Endothelial cell of umbilical vein (primary cell): ENCODE measurements around the gene PSD4. TPM values are rescaled to one million over a fixed set of nuclear protein-coding genes. Genes with fewer than 3 reads are reported as not detected.

ENCODE experiments used
- BruUV-seq: library from RNA; stranded (reverse); fragments of 400-500 nt; replicated peaks from 2 replicates; lab custom pipeline; 2021; lab: Mats Ljungman, UMichigan
- CTCF ChIA-PET: fragments of 300-600, 350-600 bp; sonication (Branson Sonifier 250); formaldehyde crosslinking; loops from one replicate; lab custom pipeline; 2021; ENCODE audit warnings: antibody characterized with exemption, inconsistent platforms; lab: Charles Lee
- POLR2A ChIA-PET: fragments of 300-600, 350-600 bp; sonication (Branson Sonifier 250); formaldehyde crosslinking; loops from one replicate; lab custom pipeline; 2021; ENCODE audit warnings: antibody characterized with exemption, inconsistent platforms; lab: Charles Lee
- DNase-seq: peaks from one replicate; pipeline ENCODE4 v3.0.0-alpha.2; 2011; ENCODE audit warnings: low read depth, low spot score
- FAIRE-seq: peaks from 2 replicates; lab custom pipeline; 2011; peaks lifted over from hg19 to GRCh38; lab: Jason Lieb, UNC
- H2AFZ ChIP-seq: 2 replicates; pipeline ENCODE4 v1.6.0; 2012; ENCODE audit warnings: low read depth, low read length, control low read depth, inconsistent platforms
- H3K27ac ChIP-seq: 2 replicates; pipeline ENCODE4 v1.5.1; 2011; ENCODE audit warnings: low read depth, mild to moderate bottlenecking, control low read depth, low read length, moderate library complexity; ENCODE audit not compliant: insufficient read depth
- H3K27me3 ChIP-seq, 2 experiments: 2 replicates each; pipeline versions ENCODE4 v1.6.0 to v1.6.1; 2011; ENCODE audit warnings: low read length in 2 of 2, mixed read lengths in 1 of 2; ENCODE audit not compliant: control insufficient read depth in 2 of 2, insufficient read depth in 2 of 2
- H3K36me3 ChIP-seq, 2 experiments: 2 replicates in 1 of 2; 3 replicates in 1 of 2; pipeline ENCODE4 v1.5.1; 2011; ENCODE audit warnings: low read length in 2 of 2, mild to moderate bottlenecking in 1 of 2, moderate library complexity in 1 of 2; ENCODE audit not compliant: control insufficient read depth in 2 of 2, insufficient read depth in 2 of 2; ENCODE audit errors: extremely low read depth in 1 of 2
- H3K4me1 ChIP-seq: 3 replicates; pipeline ENCODE4 v1.5.1; 2011; ENCODE audit warnings: mild to moderate bottlenecking, low read length; ENCODE audit not compliant: control insufficient read depth, insufficient read depth; ENCODE audit errors: extremely low read depth
- H3K4me2 ChIP-seq: 2 replicates; pipeline ENCODE4 v1.6.1; 2011; ENCODE audit warnings: low read length, control low read depth, mixed read lengths; ENCODE audit not compliant: insufficient read depth
- H3K4me3 ChIP-seq, 3 experiments: fragments of 200-600 bp in 1 of 3; sonication (generic), shearing (Covaris generic) in 1 of 3; replicated peaks in 1 of 3; 2 replicates each; pipeline ENCODE4 v1.5.1; 2011 to 2016; ENCODE audit warnings: control low read depth in 3 of 3, low read length in 3 of 3, mild to moderate bottlenecking in 2 of 3, inconsistent platforms in 1 of 3, low read depth in 1 of 3, moderate library complexity in 1 of 3; ENCODE audit not compliant: insufficient read depth in 1 of 3
- H3K79me2 ChIP-seq: 2 replicates; pipeline ENCODE4 v1.6.0; 2012; ENCODE audit warnings: low read length, inconsistent platforms; ENCODE audit not compliant: control insufficient read depth, insufficient read depth
- H3K9ac ChIP-seq: replicated peaks from 2 replicates; pipeline ENCODE3; 2011; ENCODE audit warnings: low read length, control low read depth; ENCODE audit not compliant: insufficient read depth; ENCODE audit errors: extremely low read depth
- H3K9me1 ChIP-seq: replicated peaks from 3 replicates; pipeline ENCODE4 v1.6.0; 2011; ENCODE audit warnings: mild to moderate bottlenecking, low read length; ENCODE audit not compliant: control insufficient read depth, insufficient read depth; ENCODE audit errors: extremely low read depth
- H3K9me3 ChIP-seq: replicated peaks from 2 replicates; pipeline ENCODE4 v1.5.1; 2012; ENCODE audit warnings: low read length, inconsistent platforms; ENCODE audit not compliant: control insufficient read depth, insufficient read depth
- H4K20me1 ChIP-seq: replicated peaks from 2 replicates; pipeline ENCODE3; 2011; ENCODE audit warnings: mild to moderate bottlenecking, low read length; ENCODE audit not compliant: control insufficient read depth, insufficient read depth; ENCODE audit errors: extremely low read depth
- EZH2 ChIP-seq: IDR thresholded peaks from 2 replicates; pipeline ENCODE4 v1.6.1; 2012; ENCODE audit warnings: borderline replicate concordance, low read depth, mild to moderate bottlenecking, moderate library complexity, low read length, inconsistent platforms; ENCODE audit not compliant: severe bottlenecking
- JUN ChIP-seq: IDR thresholded peaks from 2 replicates; pipeline ENCODE4 v1.6.1; 2011; ENCODE audit warnings: borderline replicate concordance, low read depth; ENCODE audit not compliant: insufficient read length, insufficient read depth
- dilution Hi-C: fragments of 300-500 bp; cut with MboI; formaldehyde crosslinking; loops from one replicate; pipeline ENCODE4 v1.15.0; 2019; ENCODE audit warnings: low sequenced_read_pairs; ENCODE audit not compliant: extremely low pct_ligation_motif_present
- intact Hi-C: fragments of 100-400 bp; cut with micrococcal nuclease; formaldehyde crosslinking; loops from one replicate; pipeline ENCODE4 v1.10.0; 2022
- polyA plus RNA-seq, 4 experiments: library from polyadenylated mRNA; depleted of rRNA in 3 of 4; stranded (reverse) in 3 of 4; unstranded in 1 of 4; fragments of >200 nt; gene quantifications; 2 replicates each; pipeline versions ENCODE4 v1.2.1 to v1.2.3, GENCODE V29; 2011 to 2012; ENCODE audit warnings: missing spikeins in 1 of 4
- total RNA-seq: library from RNA; stranded (reverse); gene quantifications from 2 replicates; pipeline ENCODE4 v1.2.3, GENCODE V29; 2021
- TF ChIP-seq, protein P1 (sequence below), 2 donors: IDR thresholded peaks; 1 replicate in 1 of 2; 2 replicates in 1 of 2; pipeline ENCODE4 v1.5.1; 2011; ENCODE audit warnings: low read length in 2 of 2, mild to moderate bottlenecking in 2 of 2, moderate library complexity in 2 of 2, control low read depth in 1 of 2, inconsistent platforms in 1 of 2, low read depth in 1 of 2; ENCODE audit not compliant: insufficient read depth in 1 of 2; ENCODE audit errors: extremely low read depth in 1 of 2

The PSD4 gene
- total and polyA plus RNA-seq, 2 donors (not counting 3 experiments of a cell fraction or from before 2014, with no cell fraction given): 0.01 to 0.24 TPM

DNA sequence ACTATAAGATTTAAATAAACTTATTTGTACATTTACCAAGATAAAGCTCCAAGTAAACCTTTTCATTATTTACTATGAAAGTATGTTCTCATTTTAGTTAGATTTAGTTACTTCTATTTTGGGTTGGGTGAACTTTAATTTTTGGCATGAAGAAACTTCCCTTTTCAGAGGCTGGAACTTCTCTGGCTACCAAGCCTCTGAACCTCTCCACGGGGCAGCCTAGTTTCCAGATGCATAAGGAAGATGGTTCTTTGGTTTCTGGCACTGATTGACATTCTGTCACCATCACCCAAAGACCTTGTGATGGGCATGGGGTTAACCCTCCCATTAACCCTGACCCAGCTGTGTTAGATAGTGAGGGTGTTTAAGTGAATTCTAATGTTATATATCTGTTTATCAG lies 17.1 kb downstream of the PSD4 start:
- Histone ChIP-seq H3K27ac (no peak overlapping the region), H3K79me2 (no peaks in the 10 kb centered on the region), H2AFZ (no peak overlapping the region), H3K4me3 (no peak overlapping the region), H3K9me1 (no peaks in the 10 kb centered on the region), H3K27me3 (peaks cover 2% of the 10 kb centered on the region in 2 experiments), H3K9me3 (no peaks in the 10 kb centered on the region), H3K36me3 (no peaks in the 10 kb centered on the region), H3K4me2 (no peak overlapping the region), H4K20me1 (no peaks in the 10 kb centered on the region), H3K4me1 (no peaks in the 10 kb centered on the region), H3K9ac (no peak overlapping the region)
- DNase-seq (no peak), FAIRE-seq (no peak)
- intact Hi-C loops: no loop called here
- ChIA-PET POLR2A (no interaction called here), CTCF (interaction anchor here (1.4 to 20.2 kb wide), 3 partner anchors 8 to 54 kb away, joined by 4 to 310 read pairs (median 9); no protein-coding TSS in a partner anchor)
- BruUV-seq: no TSS peak
- dilution Hi-C loops: no loop called here
- TF ChIP-seq, protein P1, sequence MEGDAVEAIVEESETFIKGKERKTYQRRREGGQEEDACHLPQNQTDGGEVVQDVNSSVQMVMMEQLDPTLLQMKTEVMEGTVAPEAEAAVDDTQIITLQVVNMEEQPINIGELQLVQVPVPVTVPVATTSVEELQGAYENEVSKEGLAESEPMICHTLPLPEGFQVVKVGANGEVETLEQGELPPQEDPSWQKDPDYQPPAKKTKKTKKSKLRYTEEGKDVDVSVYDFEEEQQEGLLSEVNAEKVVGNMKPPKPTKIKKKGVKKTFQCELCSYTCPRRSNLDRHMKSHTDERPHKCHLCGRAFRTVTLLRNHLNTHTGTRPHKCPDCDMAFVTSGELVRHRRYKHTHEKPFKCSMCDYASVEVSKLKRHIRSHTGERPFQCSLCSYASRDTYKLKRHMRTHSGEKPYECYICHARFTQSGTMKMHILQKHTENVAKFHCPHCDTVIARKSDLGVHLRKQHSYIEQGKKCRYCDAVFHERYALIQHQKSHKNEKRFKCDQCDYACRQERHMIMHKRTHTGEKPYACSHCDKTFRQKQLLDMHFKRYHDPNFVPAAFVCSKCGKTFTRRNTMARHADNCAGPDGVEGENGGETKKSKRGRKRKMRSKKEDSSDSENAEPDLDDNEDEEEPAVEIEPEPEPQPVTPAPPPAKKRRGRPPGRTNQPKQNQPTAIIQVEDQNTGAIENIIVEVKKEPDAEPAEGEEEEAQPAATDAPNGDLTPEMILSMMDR (IDR thresholded peaks at IDR 0.05; ENCODE audit: extremely low read depth in 1 of 2, insufficient read depth in 1 of 2, low read depth in 1 of 2, low read length in 2 of 2): no peak
- TF ChIP-seq JUN: no peak

DNA sequence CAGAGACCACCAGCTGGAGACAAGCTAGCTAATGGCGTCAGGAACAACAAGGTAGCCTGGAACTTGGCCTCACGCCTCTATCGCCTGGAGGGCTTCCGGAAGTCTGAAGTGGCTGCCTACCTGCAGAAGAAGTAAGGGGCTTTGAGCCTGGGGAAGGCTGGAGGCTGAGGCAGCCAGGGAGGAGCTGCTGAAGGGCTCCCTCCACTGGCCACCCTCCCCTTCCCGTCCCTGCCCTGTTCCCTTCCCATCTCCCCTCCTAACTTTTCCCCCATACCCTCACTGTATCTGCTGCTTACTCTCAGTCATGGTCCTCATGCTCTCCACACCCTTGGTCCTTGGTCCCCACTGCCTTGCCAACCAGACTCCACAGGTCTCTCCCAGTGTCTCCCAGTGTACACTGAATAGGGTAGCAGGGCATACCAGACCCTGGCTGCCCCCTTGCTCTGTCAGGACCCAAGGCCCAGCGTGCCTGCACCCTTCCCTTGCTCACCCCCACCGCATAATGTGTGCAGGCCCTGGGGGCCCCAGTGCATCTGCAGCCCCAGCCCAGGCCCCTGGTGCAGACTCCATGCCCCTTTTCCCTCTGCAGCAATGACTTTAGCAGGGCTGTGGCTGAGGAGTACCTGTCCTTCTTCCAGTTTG lies 18.8 kb downstream of the PSD4 start:
- ChIA-PET POLR2A (no interaction called here), CTCF (interaction anchor here (1.2 to 20.2 kb wide), 5 partner anchors 9 to 112 kb away, joined by 4 to 310 read pairs (median 6); no protein-coding TSS in a partner anchor)
- no peaks in the 10 kb centered on the region for H3K4me1 ChIP-seq
- H2AFZ ChIP-seq: no peak overlapping the region
- H3K4me3 ChIP-seq: no peak overlapping the region
- H3K27me3 ChIP-seq: peaks cover 2 to 3% of the 10 kb centered on the region in 2 experiments
- DNase-seq: no peak
- H3K9ac ChIP-seq: no peak overlapping the region
- BruUV-seq: no TSS peak
- H4K20me1 ChIP-seq: no peaks in the 10 kb centered on the region
- TF ChIP-seq, protein P1 (IDR thresholded peaks at IDR 0.05; ENCODE audit: extremely low read depth in 1 of 2, insufficient read depth in 1 of 2, low read depth in 1 of 2, low read length in 2 of 2): peak in 1 of 2 donors; percentile 33
- no peak for TF ChIP-seq EZH2
- dilution Hi-C loops (no loop called here), intact Hi-C loops (no loop called here)
- H3K79me2 ChIP-seq: no peaks in the 10 kb centered on the region
- H3K9me1 ChIP-seq: no peaks in the 10 kb centered on the region
- H3K9me3 ChIP-seq: no peaks in the 10 kb centered on the region
- no peak overlapping the region for H3K4me2 ChIP-seq
- H3K36me3 ChIP-seq: no peaks in the 10 kb centered on the region
- FAIRE-seq: no peak
- H3K27ac ChIP-seq: no peak overlapping the region
